KBM-7 (cell line): ENCODE results near the gene SRPX.

Experiments used
- DNase-seq: peaks from one replicate; pipeline ENCODE4 v3.0.0-alpha.2; 2015
- in situ Hi-C: fragments of 300-500 bp; cut with MboI; formaldehyde crosslinking; loops from 2 replicates; pipeline ENCODE4 v1.14.3; 2020; ENCODE audit warnings: low sequenced_read_pairs, low pct_unique_long_range_greater_than_20kb, mixed read lengths

Gene SRPX

GRCh38 chrX:38151441-38151840 is 69.2 kb downstream of the SRPX start:
- in situ Hi-C loops: loop anchor here (25.0 kb wide), 1 partner anchor 639 kb away; no protein-coding TSS in a partner anchor
- no peak for DNase-seq

GRCh38 chrX:38150993-38151392 is 69.7 kb downstream of the SRPX start:
- in situ Hi-C loops: loop anchor here (25.0 kb wide), 1 partner anchor 639 kb away; no protein-coding TSS in a partner anchor
- DNase-seq: no peak

- DNase-seq: no peak
- in situ Hi-C loops: no loop called here
Observed at GRCh38 chrX:38149016-38149415, 71.7 kb downstream of the SRPX start.

- in situ Hi-C loops: no loop called here
- no peak for DNase-seq
Observed at GRCh38 chrX:38142610-38143009, 78.1 kb downstream of the SRPX start.

- in situ Hi-C loops: no loop called here
Observed at GRCh38 chrX:38138900-38139299, 81.8 kb downstream of the SRPX start.

GRCh38 chrX:38138157-38138891 is 82.3 kb downstream of the SRPX start:
- in situ Hi-C loops: no loop called here
- DNase-seq: no peak

More at GRCh38 chrX:38138900-38139299, 81.8 kb downstream of the SRPX start:
- DNase-seq: no peak

- no peak for DNase-seq
- in situ Hi-C loops: no loop called here
Observed at GRCh38 chrX:38129366-38129765, 91.3 kb downstream of the SRPX start.

- DNase-seq: no peak
- in situ Hi-C loops: no loop called here
Observed at GRCh38 chrX:38127961-38128360, 92.7 kb downstream of the SRPX start.

- in situ Hi-C loops: no loop called here
- DNase-seq: no peak
Observed at GRCh38 chrX:38126179-38126578, 94.5 kb downstream of the SRPX start.

- no peak for DNase-seq
- in situ Hi-C loops: no loop called here
Observed at GRCh38 chrX:38124000-38124399, 96.7 kb downstream of the SRPX start.

- in situ Hi-C loops: no loop called here
- DNase-seq: no peak
Observed at GRCh38 chrX:38117485-38117884, 103.2 kb downstream of the SRPX start.

- in situ Hi-C loops: no loop called here
- no peak for DNase-seq
Observed at GRCh38 chrX:38116706-38117105, 104.0 kb downstream of the SRPX start.

- in situ Hi-C loops: no loop called here
- DNase-seq: no peak
Observed at GRCh38 chrX:38112566-38112965, 108.1 kb downstream of the SRPX start.

GRCh38 chrX:38111196-38111595 is 109.5 kb downstream of the SRPX start:
- in situ Hi-C loops: no loop called here
- no peak for DNase-seq

GRCh38 chrX:38110231-38110630 is 110.4 kb downstream of the SRPX start:
- DNase-seq: no peak
- in situ Hi-C loops: no loop called here

- in situ Hi-C loops: no loop called here
- DNase-seq: peak; percentile 15
Observed at GRCh38 chrX:38109042-38109898, 111.4 kb downstream of the SRPX start.

GRCh38 chrX:38108364-38108763 is 112.3 kb downstream of the SRPX start:
- DNase-seq: no peak
- in situ Hi-C loops: no loop called here

- DNase-seq: no peak
- in situ Hi-C loops: no loop called here
Observed at GRCh38 chrX:38106991-38107655, 113.5 kb downstream of the SRPX start.

- DNase-seq: no peak
- in situ Hi-C loops: no loop called here
Observed at GRCh38 chrX:38105216-38105725, 115.4 kb downstream of the SRPX start.
